ENCODE results near the gene CUBN.

DNA sequence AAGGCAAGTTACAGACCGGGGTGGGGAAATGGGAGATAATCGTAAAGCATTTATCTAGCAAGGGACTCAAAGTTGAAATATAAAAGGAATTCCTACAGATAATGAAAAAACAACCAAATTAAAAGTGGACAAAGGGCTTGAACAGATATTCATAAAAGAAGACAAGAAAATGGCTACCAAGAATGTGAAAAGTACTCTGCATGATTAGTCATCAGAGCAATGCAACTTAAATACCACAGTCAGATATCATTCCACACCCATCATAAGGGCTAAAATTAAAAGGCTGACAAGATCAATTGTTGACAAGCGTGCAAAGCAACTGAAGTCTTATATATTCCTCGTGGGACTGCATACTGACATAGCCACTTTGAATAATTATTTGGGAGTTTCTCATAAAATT, 187.7 kb downstream of the CUBN start:
- TF ChIP-seq, protein P1, sequence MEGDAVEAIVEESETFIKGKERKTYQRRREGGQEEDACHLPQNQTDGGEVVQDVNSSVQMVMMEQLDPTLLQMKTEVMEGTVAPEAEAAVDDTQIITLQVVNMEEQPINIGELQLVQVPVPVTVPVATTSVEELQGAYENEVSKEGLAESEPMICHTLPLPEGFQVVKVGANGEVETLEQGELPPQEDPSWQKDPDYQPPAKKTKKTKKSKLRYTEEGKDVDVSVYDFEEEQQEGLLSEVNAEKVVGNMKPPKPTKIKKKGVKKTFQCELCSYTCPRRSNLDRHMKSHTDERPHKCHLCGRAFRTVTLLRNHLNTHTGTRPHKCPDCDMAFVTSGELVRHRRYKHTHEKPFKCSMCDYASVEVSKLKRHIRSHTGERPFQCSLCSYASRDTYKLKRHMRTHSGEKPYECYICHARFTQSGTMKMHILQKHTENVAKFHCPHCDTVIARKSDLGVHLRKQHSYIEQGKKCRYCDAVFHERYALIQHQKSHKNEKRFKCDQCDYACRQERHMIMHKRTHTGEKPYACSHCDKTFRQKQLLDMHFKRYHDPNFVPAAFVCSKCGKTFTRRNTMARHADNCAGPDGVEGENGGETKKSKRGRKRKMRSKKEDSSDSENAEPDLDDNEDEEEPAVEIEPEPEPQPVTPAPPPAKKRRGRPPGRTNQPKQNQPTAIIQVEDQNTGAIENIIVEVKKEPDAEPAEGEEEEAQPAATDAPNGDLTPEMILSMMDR (conservative IDR thresholded peaks at IDR 0.05 in 1 of 2, IDR thresholded peaks at IDR 0.05 in 1 of 2; ENCODE audit: extremely low read depth in 1 of 2, insufficient read depth in 1 of 2, low read depth in 1 of 2, low read length in 2 of 2): no peak
- TF ChIP-seq EZH2 (IDR thresholded peaks at IDR 0.05; ENCODE audit: borderline replicate concordance, low read length): no peak

All from mammary epithelial cell (primary cell).